OCI-M1 (cell line): ENCODE results near the gene TGFA.

Experiments
- DNase-seq: peaks from one replicate; lab custom pipeline; 2025; lab: John Stamatoyannopoulos, UW

Gene TGFA

GRCh38 chr2:70463581-70463980 is 90.0 kb downstream of the TGFA start:
- no peak for DNase-seq

- no peak for DNase-seq
Measured at GRCh38 chr2:70461981-70462876, 91.4 kb downstream of the TGFA start.

- DNase-seq, result no peak
Measured at GRCh38 chr2:70461414-70461813, 92.2 kb downstream of the TGFA start.

- DNase-seq, result no peak
Measured at GRCh38 chr2:70460333-70460732, 93.3 kb downstream of the TGFA start.

GRCh38 chr2:70458661-70459060 is 95.0 kb downstream of the TGFA start:
- no peak for DNase-seq

- DNase-seq, result no peak
Measured at GRCh38 chr2:70456585-70457495, 96.8 kb downstream of the TGFA start.

GRCh38 chr2:70454936-70455544 is 98.6 kb downstream of the TGFA start:
- DNase-seq, result peak; percentile 21

- no peak for DNase-seq
Measured at GRCh38 chr2:70450641-70451250, 102.9 kb downstream of the TGFA start.

- DNase-seq, result no peak
Measured at GRCh38 chr2:70448041-70448440, 105.6 kb downstream of the TGFA start.

- DNase-seq, result no peak
Measured at GRCh38 chr2:70443726-70444125, 109.9 kb downstream of the TGFA start.

- no peak for DNase-seq
Measured at GRCh38 chr2:70443078-70443465, 110.6 kb downstream of the TGFA start.

- DNase-seq, result no peak
Measured at GRCh38 chr2:70442301-70443077, 111.1 kb downstream of the TGFA start.

GRCh38 chr2:70440621-70441020 is 113.0 kb downstream of the TGFA start:
- peak; percentile 56 for DNase-seq

GRCh38 chr2:70435138-70435537 is 118.5 kb downstream of the TGFA start:
- no peak for DNase-seq

- DNase-seq, result no peak
Measured at GRCh38 chr2:70433315-70433714, 120.3 kb downstream of the TGFA start.

GRCh38 chr2:70431716-70432347 is 121.8 kb downstream of the TGFA start:
- peak; percentile 57 for DNase-seq

GRCh38 chr2:70426341-70426740 is 127.3 kb downstream of the TGFA start:
- no peak for DNase-seq

GRCh38 chr2:70425682-70426301 is 127.8 kb downstream of the TGFA start:
- no peak for DNase-seq

GRCh38 chr2:70420740-70421139 is 132.9 kb downstream of the TGFA start:
- no peak for DNase-seq

GRCh38 chr2:70420143-70420542 is 133.5 kb downstream of the TGFA start:
- DNase-seq, result no peak
